IPS-20b (cell line): ENCODE measurements around the gene CD200R1L.

Experiments used
- H3K27ac ChIP-seq: one replicate; pipeline ENCODE4 v1.5.1; 2013; ENCODE audit warnings: low read length
- H3K27me3 ChIP-seq: 2 replicates; pipeline ENCODE4 v1.6.1; 2013; ENCODE audit warnings: mild to moderate bottlenecking, low read length, inconsistent platforms; ENCODE audit not compliant: insufficient read depth
- H3K36me3 ChIP-seq: 2 replicates; pipeline ENCODE4 v1.6.1; 2013; ENCODE audit warnings: low read depth, mild to moderate bottlenecking, inconsistent platforms, low read length, moderate library complexity; ENCODE audit not compliant: insufficient read depth
- H3K4me1 ChIP-seq: 2 replicates; pipeline ENCODE4 v1.6.1; 2013; ENCODE audit warnings: mild to moderate bottlenecking, control low read depth, inconsistent platforms, low read length, moderate library complexity; ENCODE audit not compliant: insufficient read depth
- H3K4me3 ChIP-seq: 2 replicates; pipeline ENCODE4 v1.5.1; 2013; ENCODE audit warnings: mild to moderate bottlenecking, low read length, inconsistent platforms
- H3K9ac ChIP-seq: 2 replicates; pipeline ENCODE4 v1.6.1; 2013; ENCODE audit warnings: low read depth, mild to moderate bottlenecking, inconsistent platforms, low read length, moderate library complexity
- H3K9me3 ChIP-seq: 2 replicates; pipeline ENCODE4 v1.6.1; 2013; ENCODE audit warnings: mild to moderate bottlenecking, low read depth, low read length, inconsistent platforms; ENCODE audit not compliant: insufficient read depth

CD200R1L gene, protein sequence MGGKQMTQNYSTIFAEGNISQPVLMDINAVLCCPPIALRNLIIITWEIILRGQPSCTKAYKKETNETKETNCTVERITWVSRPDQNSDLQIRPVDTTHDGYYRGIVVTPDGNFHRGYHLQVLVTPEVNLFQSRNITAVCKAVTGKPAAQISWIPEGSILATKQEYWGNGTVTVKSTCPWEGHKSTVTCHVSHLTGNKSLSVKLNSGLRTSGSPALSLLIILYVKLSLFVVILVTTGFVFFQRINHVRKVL

DNA sequence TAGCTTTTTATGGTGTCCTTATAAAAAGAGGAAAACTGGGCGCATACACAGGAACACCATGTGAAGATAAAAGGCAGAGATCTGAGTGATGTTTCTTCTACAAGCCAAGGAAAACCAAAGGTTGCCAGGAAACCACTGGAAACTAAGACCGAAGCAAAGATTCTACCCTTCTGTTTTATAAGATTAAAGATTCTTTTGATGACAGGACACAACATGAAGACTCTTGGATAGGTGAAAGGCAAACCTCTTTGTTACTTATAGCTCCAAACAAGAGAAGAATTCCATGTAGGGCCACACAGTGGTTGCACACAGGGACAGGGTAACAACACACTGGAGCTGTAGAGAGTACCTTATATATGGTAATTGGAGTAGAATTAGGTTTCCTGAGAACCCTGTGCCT is at the start of gene CD200R1L:
Gene CD200R1L (minus strand): TSS at position 101 of the 400 bp plus-strand sequence. CDS start 17,497 bp downstream, outside the sequence.
- Histone ChIP-seq H3K27ac (no peak within 1 kb of the TSS), H3K4me1 (no peaks in the 10 kb centered on the region), H3K36me3 (no peaks in the 10 kb centered on the region), H3K9ac (no peak within 1 kb of the TSS), H3K27me3 (no peaks in the 10 kb centered on the region), H3K4me3 (no peak within 1 kb of the TSS), H3K9me3 (peaks cover 8% of the 10 kb centered on the region)

DNA sequence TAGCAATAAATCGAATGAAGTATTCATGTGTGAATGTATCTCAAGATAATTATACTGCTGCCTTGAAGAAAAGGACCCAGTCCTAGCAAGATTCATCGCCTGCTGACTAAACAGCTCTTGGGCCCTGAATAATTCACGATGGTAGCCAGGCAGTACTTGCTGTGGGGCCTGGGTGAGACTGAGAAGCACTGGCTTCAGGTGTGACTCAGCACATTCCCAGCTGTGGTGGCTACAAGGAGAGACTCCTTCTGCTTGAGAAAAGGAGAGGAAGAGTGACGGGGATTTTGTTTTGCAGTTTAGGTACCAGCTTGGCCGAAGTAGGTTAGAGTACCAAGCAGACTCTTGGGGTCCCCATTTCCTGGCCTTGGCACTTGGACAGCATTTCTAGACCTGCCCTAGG is 47.6 kb upstream of the CD200R1L start:
- peaks cover 24% of the 10 kb centered on the region for H3K4me1 ChIP-seq
- H3K27ac ChIP-seq = no peak overlapping the region
- no peaks in the 10 kb centered on the region for H3K27me3 ChIP-seq
- no peak overlapping the region for H3K9ac ChIP-seq
- H3K9me3 ChIP-seq = peaks cover 5% of the 10 kb centered on the region; the same call in 1 of the 2 replicates
- H3K4me3 ChIP-seq = no peak overlapping the region
- no peaks in the 10 kb centered on the region for H3K36me3 ChIP-seq

DNA sequence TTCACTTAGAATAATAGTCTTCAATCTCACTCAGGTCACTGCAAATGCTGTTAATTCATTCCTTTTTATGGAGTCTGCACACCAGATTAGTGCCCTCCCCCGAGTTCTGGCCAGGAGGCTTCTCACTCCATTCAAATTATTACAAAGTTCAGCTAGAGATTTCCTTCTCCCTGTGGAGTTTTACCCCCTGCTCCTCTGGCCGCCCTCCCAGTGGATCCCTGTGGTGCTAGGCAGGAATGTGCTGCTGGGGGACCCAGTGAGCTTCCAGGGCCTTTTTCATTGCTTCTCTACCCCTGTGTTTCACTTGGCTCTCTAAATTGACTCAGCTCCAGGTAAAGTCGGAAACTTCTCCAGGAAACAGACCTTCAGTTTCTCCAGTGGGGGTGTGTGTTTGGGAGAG is 42.7 kb upstream of the CD200R1L start:
- Histone ChIP-seq H3K27me3 (no peaks in the 10 kb centered on the region), H3K9me3 (peaks cover 5% of the 10 kb centered on the region; the same call in 1 of the 2 replicates), H3K4me3 (no peak overlapping the region), H3K4me1 (peaks cover 16% of the 10 kb centered on the region; the same call in 1 of the 2 replicates), H3K9ac (no peak overlapping the region), H3K36me3 (no peaks in the 10 kb centered on the region), H3K27ac (no peak overlapping the region)

DNA sequence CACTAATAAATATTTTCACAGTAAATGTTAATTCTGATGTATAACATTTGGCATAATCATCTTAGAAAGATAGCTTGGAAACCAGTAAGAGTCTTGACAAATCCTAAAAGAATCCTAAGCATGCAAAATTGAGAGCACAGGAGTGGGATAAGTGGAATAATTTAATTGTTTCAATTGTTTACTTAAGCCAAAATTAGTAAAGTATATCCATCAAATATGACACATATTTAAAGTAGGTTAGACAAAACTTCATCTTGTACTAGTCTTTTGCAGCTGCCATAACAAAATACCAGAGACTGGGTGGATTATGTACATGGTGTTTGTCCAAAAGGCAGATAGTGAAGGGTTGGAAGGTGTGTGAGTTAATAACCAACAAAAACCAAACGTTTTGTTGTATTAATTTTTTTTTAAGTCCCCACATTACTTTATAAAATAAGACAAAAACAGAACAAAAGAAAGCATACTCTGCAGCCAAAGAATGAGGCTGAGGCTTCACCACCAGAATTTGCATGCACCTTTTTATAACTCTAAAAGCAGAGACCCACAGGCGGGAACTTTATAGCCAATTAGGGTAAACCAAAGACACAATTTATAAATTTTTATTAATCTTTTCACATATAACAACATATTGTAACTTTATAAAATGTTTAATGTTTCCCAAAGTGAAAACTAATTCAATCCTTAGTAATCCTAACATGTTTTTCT is 41.9 kb upstream of the CD200R1L start:
- Histone ChIP-seq H3K4me3 (no peak overlapping the region), H3K9me3 (peaks cover 5% of the 10 kb centered on the region; the same call in 1 of the 2 replicates), H3K36me3 (no peaks in the 10 kb centered on the region), H3K27ac (no peak overlapping the region), H3K9ac (no peak overlapping the region), H3K27me3 (no peaks in the 10 kb centered on the region), H3K4me1 (peaks cover 10% of the 10 kb centered on the region; the same call in 1 of the 2 replicates)

DNA sequence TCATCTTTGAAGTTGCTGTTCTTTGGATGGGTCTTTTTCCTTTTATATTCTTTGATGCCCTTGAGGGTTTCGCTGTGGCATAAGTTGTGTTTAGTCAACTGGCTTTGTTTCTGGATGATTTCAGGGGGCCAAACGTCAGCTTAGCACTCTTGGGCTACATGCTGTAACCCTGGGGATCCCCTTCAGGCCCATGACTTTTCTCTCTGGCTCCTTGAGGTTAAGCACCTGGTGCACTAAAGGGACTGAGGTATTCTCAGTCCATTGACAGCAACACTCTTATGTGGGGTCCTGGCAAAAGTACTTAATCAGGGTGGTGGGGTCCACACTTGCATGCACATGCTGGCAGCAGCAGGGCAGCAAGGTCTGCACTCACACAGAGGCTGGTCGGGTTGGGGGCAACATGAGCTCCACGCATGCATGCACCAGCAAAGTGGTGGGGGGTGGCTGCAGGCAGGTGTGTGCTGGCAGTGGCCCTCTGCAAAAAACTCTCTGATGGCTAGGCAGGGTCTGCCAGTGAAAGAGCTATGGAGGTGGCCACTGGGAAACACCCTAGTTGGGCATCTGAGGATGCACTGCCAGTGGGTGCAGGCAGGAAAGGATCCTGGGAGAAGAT is 38.1 kb upstream of the CD200R1L start:
- no peak overlapping the region for H3K4me3 ChIP-seq
- no peak overlapping the region for H3K27ac ChIP-seq
- no peaks in the 10 kb centered on the region for H3K36me3 ChIP-seq
- peaks cover 10% of the 10 kb centered on the region; the same call in 1 of the 2 replicates for H3K4me1 ChIP-seq
- H3K9me3 ChIP-seq = no peaks in the 10 kb centered on the region
- no peaks in the 10 kb centered on the region for H3K27me3 ChIP-seq
- no peak overlapping the region for H3K9ac ChIP-seq

DNA sequence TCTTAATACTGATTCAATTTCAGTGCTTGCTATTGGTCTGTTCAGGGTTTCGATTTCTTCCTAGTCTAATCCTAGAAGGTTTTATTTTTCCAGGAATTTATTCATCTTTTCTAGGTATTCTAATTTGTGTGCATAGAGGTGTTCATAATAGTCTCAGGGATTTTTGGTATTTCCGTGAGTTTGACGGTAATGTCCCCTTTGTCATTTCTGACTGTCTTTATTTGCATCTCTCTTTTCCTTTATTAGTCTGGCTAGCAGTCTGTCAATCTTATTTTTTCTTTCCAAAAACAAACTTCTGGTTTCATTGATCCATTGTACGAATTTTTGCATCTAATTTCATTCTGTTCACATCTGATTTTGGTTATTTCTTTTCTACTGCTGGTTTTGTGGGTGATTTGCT is 35.2 kb upstream of the CD200R1L start:
- H3K4me3 ChIP-seq = no peak overlapping the region

DNA sequence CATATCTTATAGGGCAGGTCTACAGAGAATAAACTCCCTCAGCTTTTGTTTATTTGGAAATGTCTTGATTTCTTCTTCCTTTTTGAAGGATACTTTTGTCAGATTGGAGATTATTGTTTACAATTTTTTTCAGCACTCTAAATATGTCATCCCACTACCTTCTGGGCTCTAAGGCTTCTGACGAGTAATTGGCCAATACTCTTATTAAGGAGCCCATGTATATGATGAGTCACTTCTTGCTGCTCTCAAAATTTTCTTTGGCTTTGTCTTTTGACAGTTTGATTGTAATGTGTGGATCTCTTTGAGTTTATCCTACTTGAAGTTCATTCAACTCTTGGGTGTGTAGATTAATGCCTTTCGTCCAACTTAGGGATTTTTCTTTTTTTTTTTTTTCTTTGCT is 28.9 kb upstream of the CD200R1L start:
- Histone ChIP-seq H3K9me3 (no peaks in the 10 kb centered on the region), H3K27ac (no peak overlapping the region), H3K36me3 (no peaks in the 10 kb centered on the region), H3K4me1 (peaks cover 10% of the 10 kb centered on the region; the same call in 1 of the 2 replicates), H3K9ac (no peak overlapping the region), H3K4me3 (no peak overlapping the region), H3K27me3 (no peaks in the 10 kb centered on the region)

More for the DNA sequence above, 35.2 kb upstream of the CD200R1L start:
- H3K9me3 ChIP-seq = no peaks in the 10 kb centered on the region
- H3K9ac ChIP-seq = no peak overlapping the region
- H3K36me3 ChIP-seq = no peaks in the 10 kb centered on the region
- H3K4me1 ChIP-seq = no peaks in the 10 kb centered on the region
- no peak overlapping the region for H3K27ac ChIP-seq
- no peaks in the 10 kb centered on the region for H3K27me3 ChIP-seq

DNA sequence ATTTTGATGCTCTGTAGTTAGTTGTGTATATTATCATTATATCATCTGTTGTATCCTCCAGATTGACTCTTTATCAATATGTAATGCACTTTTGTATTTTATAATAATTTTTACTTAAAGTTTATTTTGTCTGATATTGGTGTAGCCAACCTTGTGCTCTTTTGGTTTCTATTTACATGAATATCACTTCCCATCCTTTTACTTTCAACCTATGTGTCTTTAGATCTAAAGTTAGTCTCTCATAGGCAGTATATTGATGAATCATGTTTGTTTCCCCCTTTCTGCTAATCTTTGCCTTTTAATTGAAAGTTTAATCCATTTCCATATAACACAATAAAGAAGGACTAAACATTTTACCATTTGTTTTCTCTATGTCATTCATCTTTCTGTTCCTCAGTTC is 28.1 kb upstream of the CD200R1L start:
- Histone ChIP-seq H3K4me3 (no peak overlapping the region), H3K4me1 (peaks cover 10% of the 10 kb centered on the region; the same call in 1 of the 2 replicates), H3K27me3 (no peaks in the 10 kb centered on the region), H3K27ac (no peak overlapping the region), H3K36me3 (no peaks in the 10 kb centered on the region), H3K9me3 (no peaks in the 10 kb centered on the region), H3K9ac (no peak overlapping the region)

DNA sequence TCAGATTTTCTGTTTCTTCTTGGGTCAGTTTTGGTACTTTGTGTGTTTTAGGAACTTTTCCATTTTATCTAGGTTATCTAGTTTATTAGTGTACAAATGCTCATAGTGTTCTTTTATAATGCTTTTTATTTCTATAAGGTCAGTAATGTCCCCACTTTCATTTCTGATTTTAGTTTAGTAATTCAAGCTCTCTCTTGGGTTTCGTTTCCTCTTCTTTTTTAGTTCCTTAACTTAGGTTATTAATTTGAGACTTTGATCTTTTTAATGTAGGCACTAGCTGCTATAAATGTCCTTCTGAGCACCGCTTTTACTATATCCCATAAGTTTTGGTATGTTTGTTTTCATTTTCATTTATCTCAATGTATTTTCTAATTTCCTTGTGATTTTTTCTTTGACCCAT is 27.0 kb upstream of the CD200R1L start:
- Histone ChIP-seq H3K4me3 (no peak overlapping the region), H3K27ac (no peak overlapping the region)

DNA sequence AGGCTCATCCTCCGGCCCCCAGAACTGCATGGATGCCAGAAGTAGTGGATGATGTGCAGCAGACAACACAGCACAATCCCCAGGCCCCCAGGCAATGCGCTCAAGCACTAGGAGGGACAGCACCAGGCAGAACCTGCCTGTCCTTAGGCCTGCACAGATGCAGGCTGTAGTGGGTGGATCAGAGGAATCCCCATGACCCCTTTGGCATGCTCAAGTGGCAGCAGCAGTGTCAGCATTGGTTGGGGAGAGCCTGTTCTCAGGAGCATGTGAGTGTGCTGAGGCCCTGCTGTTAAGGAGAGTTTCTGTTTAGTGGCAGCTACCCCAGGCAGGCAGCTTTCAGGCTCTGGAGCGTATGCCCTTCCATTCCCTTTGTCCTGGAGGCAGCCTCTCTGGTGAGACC is 25.1 kb upstream of the CD200R1L start:
- H3K4me3 ChIP-seq = no peak overlapping the region
- H3K9ac ChIP-seq = no peak overlapping the region
- no peak overlapping the region for H3K27ac ChIP-seq
- no peaks in the 10 kb centered on the region for H3K36me3 ChIP-seq
- H3K9me3 ChIP-seq = no peaks in the 10 kb centered on the region
- peaks cover 10% of the 10 kb centered on the region; the same call in 1 of the 2 replicates for H3K4me1 ChIP-seq
- no peaks in the 10 kb centered on the region for H3K27me3 ChIP-seq

More for the DNA sequence above, 27.0 kb upstream of the CD200R1L start:
- no peaks in the 10 kb centered on the region for H3K36me3 ChIP-seq
- H3K9me3 ChIP-seq = no peaks in the 10 kb centered on the region
- H3K9ac ChIP-seq = no peak overlapping the region
- H3K27me3 ChIP-seq = no peaks in the 10 kb centered on the region
- peaks cover 10% of the 10 kb centered on the region; the same call in 1 of the 2 replicates for H3K4me1 ChIP-seq

DNA sequence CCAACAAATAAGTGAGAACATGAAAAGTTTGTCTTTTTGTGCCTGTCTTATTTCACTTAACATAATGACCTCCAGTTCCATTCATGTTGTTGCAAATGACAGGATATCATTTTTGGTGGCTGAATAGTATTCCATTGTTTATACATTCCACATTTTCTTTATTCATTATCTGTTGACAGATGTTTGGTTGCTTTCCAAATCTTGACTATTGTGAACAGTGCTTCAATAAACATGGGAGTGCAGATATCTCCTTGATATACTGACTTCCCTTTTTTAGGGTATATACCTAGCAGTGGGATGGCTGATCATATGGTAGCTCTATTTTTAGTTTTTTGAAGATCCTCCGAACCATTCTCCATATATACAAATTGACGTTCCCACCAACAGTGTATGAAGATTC is 19.1 kb upstream of the CD200R1L start:
- H3K27ac ChIP-seq = no peak overlapping the region

More for the DNA sequence above, 19.1 kb upstream of the CD200R1L start:
- no peak overlapping the region for H3K4me3 ChIP-seq
- H3K36me3 ChIP-seq = no peaks in the 10 kb centered on the region
- H3K27me3 ChIP-seq = no peaks in the 10 kb centered on the region
- no peaks in the 10 kb centered on the region for H3K4me1 ChIP-seq
- H3K9ac ChIP-seq = no peak overlapping the region
- H3K9me3 ChIP-seq = no peaks in the 10 kb centered on the region
